ENCODE data around the gene BACH2.

Gene BACH2

DNA sequence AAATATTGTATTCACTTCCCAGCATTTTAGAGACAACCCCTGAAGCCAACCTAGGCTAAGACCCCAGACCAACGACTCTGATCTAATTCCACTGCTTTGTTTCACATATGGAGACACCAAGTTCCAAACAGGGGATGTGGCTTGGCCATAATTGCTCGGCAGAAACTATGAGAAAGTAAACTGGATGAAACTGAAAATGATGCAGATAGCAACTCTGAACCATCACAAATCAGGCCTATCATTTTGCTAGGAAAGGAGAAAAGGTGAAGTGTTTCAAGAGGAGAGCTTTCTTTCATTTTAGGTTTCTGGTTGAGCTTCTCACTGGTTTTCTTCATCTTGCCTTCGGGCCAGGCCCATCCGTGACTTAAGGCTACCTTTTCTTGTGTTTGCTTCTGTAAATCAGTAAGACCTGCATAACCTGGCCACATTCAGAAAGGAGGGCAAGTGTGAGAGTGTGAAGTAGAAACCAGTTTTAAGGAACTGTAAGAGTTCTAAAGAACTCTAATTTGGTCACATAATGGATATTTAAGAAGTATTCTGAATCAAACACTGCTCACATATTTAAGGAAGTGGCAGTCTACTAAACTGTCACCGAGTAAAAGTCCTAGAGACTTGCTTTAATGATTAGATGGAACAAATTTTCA lies 105.8 kb downstream of the BACH2 start:
- H3K79me2 ChIP-seq, result no peaks in the 10 kb centered on the region
- H3K9me3 ChIP-seq (ENCODE audit: control insufficient read depth, low read length), result no peaks in the 10 kb centered on the region
- TF ChIP-seq, protein P1, sequence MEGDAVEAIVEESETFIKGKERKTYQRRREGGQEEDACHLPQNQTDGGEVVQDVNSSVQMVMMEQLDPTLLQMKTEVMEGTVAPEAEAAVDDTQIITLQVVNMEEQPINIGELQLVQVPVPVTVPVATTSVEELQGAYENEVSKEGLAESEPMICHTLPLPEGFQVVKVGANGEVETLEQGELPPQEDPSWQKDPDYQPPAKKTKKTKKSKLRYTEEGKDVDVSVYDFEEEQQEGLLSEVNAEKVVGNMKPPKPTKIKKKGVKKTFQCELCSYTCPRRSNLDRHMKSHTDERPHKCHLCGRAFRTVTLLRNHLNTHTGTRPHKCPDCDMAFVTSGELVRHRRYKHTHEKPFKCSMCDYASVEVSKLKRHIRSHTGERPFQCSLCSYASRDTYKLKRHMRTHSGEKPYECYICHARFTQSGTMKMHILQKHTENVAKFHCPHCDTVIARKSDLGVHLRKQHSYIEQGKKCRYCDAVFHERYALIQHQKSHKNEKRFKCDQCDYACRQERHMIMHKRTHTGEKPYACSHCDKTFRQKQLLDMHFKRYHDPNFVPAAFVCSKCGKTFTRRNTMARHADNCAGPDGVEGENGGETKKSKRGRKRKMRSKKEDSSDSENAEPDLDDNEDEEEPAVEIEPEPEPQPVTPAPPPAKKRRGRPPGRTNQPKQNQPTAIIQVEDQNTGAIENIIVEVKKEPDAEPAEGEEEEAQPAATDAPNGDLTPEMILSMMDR (IDR thresholded peaks at IDR 0.05), result no peak
- H3K9ac ChIP-seq, result no peak overlapping the region
- no peak overlapping the region for H3K27ac ChIP-seq
- no peak overlapping the region for H3K4me2 ChIP-seq (ENCODE audit: low read length)
- peaks cover 18% of the 10 kb centered on the region for H3K4me1 ChIP-seq
- no peak overlapping the region for H3K4me3 ChIP-seq (ENCODE audit: low read depth, low read length)
- H2AFZ ChIP-seq, result no peak overlapping the region
- H3K36me3 ChIP-seq (ENCODE audit: control insufficient read depth, insufficient read depth, low read length), result no peaks in the 10 kb centered on the region
- H3K27me3 ChIP-seq (ENCODE audit: control insufficient read depth, insufficient read depth, low read length), result no peaks in the 10 kb centered on the region

DNA sequence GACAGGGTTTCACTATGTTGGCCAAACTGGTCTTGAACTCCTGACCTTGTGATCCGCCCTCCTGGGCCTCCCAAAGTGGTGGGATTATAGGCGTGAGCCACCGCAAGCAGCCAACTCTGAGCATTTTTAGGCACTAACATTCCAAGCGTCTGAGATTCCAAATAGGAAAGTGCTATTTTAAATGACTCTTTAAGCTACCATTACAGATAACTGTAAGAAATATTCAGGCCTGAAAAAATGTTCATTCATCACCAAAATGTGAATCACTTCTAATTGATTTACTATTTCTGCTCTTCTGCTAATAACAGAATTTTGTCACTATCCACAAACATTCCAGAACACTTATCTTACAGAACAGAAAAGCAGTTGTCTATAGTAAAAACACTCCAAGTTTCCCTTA lies 106.5 kb downstream of the BACH2 start:
- Histone ChIP-seq H3K9me3 (ENCODE audit: control insufficient read depth, low read length) (no peaks in the 10 kb centered on the region), H3K4me2 (ENCODE audit: low read length) (no peak overlapping the region), H3K4me3 (ENCODE audit: low read depth, low read length) (no peak overlapping the region), H2AFZ (no peak overlapping the region), H3K9ac (no peak overlapping the region), H3K79me2 (no peaks in the 10 kb centered on the region), H3K27me3 (ENCODE audit: control insufficient read depth, insufficient read depth, low read length) (no peaks in the 10 kb centered on the region), H3K27ac (no peak overlapping the region), H3K4me1 (peaks cover 15% of the 10 kb centered on the region), H3K36me3 (ENCODE audit: control insufficient read depth, insufficient read depth, low read length) (no peaks in the 10 kb centered on the region)
- TF ChIP-seq, protein P1 (IDR thresholded peaks at IDR 0.05), result no peak

DNA sequence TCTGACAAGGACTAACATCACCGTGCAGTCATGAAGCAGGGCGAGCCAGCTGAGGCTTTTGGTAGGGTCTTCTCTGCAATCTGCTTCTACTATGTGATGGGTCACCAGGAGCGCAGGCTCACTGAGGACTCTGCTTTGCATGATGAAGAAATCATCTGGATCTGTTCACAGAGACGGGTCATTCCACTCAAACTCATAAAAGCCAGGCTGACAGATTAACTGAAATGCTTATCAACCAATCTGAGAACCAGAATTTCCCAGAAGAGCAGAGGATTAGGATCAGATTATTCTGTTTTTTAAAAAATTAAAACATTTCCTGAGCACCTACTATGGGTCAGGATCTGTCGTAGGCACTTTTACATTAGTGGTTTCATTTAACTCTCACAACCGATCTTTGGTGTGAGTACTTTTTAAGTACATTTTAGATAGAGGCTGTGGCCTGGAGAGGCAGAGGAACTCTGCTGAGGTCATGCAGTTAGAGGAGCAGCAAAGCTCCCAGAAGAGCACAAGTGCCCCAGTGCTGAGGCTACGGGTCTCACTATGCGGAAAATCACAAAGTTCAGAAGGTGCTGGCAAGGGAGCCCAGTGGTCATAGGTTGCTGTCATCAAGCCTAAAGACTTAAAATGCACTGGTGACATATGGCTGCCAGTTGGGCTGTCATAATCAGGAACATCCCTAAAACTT lies 109.1 kb downstream of the BACH2 start:
- H3K4me2 ChIP-seq (ENCODE audit: low read length), result no peak overlapping the region
- H3K4me1 ChIP-seq, result peaks cover 22% of the 10 kb centered on the region
- H3K79me2 ChIP-seq, result no peaks in the 10 kb centered on the region
- H2AFZ ChIP-seq, result peak overlapping the region; percentile 17
- H3K36me3 ChIP-seq (ENCODE audit: control insufficient read depth, insufficient read depth, low read length), result no peaks in the 10 kb centered on the region
- H3K9me3 ChIP-seq (ENCODE audit: control insufficient read depth, low read length), result no peaks in the 10 kb centered on the region
- H3K27me3 ChIP-seq (ENCODE audit: control insufficient read depth, insufficient read depth, low read length), result no peaks in the 10 kb centered on the region
- no peak overlapping the region for H3K4me3 ChIP-seq (ENCODE audit: low read depth, low read length)
- TF ChIP-seq, protein P1 (IDR thresholded peaks at IDR 0.05), result no peak
- H3K9ac ChIP-seq, result no peak overlapping the region
- H3K27ac ChIP-seq, result no peak overlapping the region

DNA sequence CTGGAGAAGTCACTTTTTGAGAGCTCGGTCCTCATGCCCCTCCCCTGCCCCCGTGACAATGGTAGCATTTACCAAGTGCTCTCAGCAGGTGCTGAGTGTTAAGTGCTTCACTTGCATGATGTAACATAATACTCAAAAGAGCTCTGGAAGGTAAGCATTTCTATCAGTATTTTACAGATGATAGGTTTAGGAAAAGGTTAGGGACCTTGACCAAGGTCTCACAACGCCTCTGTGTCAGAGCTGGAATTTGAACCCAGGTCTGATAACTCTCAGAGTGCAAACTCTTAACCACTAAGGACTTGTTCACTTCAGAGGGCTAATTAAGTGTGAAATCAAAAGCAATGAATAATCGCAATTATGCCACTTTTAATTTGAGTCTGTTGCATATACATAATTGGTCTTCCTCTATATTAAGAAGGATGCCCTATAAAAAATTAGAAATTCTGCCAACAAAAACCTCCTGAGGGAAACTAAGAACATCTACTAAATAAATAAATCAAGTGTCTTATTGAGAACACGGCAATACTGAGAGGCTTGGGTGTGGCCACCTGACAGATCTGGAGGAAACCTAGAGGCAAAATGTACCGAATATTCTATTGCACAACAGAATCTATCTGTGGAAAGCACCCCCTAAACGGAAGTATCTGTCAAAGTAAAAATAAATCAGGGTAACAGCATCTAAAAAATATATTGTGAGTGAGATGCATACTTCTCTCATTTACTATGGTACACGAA lies 109.8 kb downstream of the BACH2 start:
- Histone ChIP-seq H3K36me3 (ENCODE audit: control insufficient read depth, insufficient read depth, low read length) (no peaks in the 10 kb centered on the region), H3K9ac (no peak overlapping the region), H3K79me2 (no peaks in the 10 kb centered on the region), H3K4me2 (ENCODE audit: low read length) (no peak overlapping the region), H3K4me3 (ENCODE audit: low read depth, low read length) (no peak overlapping the region), H2AFZ (no peak overlapping the region), H3K9me3 (ENCODE audit: control insufficient read depth, low read length) (no peaks in the 10 kb centered on the region), H3K27me3 (ENCODE audit: control insufficient read depth, insufficient read depth, low read length) (no peaks in the 10 kb centered on the region), H3K4me1 (peaks cover 26% of the 10 kb centered on the region), H3K27ac (no peak overlapping the region)
- TF ChIP-seq, protein P1 (IDR thresholded peaks at IDR 0.05), result no peak

All from parathyroid adenoma (tissue), 2 donors.